Measurements from ENCODE around the gene PSKH1.
"Not testable (repeated sequence)": the region's sequence is repeated elsewhere in the genome, so short reads cannot be mapped to it uniquely, and the experiment has no call there.

Gene PSKH1

GRCh38 chr16:67892899-67893742 lies at the start of gene PSKH1:
TSS of gene PSKH1 (plus strand) at chr16:67893254. CDS start at chr16:67908750, 15,496 bp downstream.
- DNase-seq = peak; percentile 52 to 99 (median 95)

- peak in 1 of 58 donors; percentile 26 for DNase-seq
Observed at GRCh38 chr16:67843343-67843765, 49.7 kb upstream of the PSKH1 start.

- no peak for DNase-seq
Observed at GRCh38 chr16:67844497-67844896, 48.6 kb upstream of the PSKH1 start.

- DNase-seq = no peak
Observed at GRCh38 chr16:67845291-67846062, 47.6 kb upstream of the PSKH1 start.

GRCh38 chr16:67846063-67846319 lies 47.1 kb upstream of the PSKH1 start:
- DNase-seq = no peak

GRCh38 chr16:67846320-67847063 lies 46.6 kb upstream of the PSKH1 start, which contains the start of gene NUTF2:
TSS of gene NUTF2 (plus strand) at chr16:67846933. CDS start at chr16:67865131, 18,198 bp downstream.
- DNase-seq = peak; percentile 47 to 99 (median 91)

- DNase-seq = peak in 27 of 58 donors; percentile 34 to 81 (median 66)
Observed at GRCh38 chr16:67847064-67847861, 45.8 kb upstream of the PSKH1 start, which contains the start of gene CENPT. TSS of gene CENPT (minus strand) at chr16:67847693. CDS start at chr16:67833859, 13,834 bp downstream.

GRCh38 chr16:67848118-67848517 lies 44.9 kb upstream of the PSKH1 start:
- DNase-seq = no peak

GRCh38 chr16:67853670-67854069 lies 39.4 kb upstream of the PSKH1 start:
- no peak for DNase-seq

GRCh38 chr16:67855789-67856188 lies 37.3 kb upstream of the PSKH1 start:
- no peak for DNase-seq

- no peak for DNase-seq
Observed at GRCh38 chr16:67856927-67857546, 36.0 kb upstream of the PSKH1 start.

GRCh38 chr16:67857547-67858233 lies 35.4 kb upstream of the PSKH1 start:
- peak in 5 of 58 donors; percentile 7 to 69 (median 18) for DNase-seq

GRCh38 chr16:67858500-67858899 lies 34.6 kb upstream of the PSKH1 start:
- no peak for DNase-seq

GRCh38 chr16:67860589-67861398 lies 32.3 kb upstream of the PSKH1 start:
- DNase-seq = no peak

GRCh38 chr16:67861877-67862276 lies 31.2 kb upstream of the PSKH1 start:
- no peak for DNase-seq

- peak in 32 of 58 donors; percentile 3 to 73 (median 30) for DNase-seq
Observed at GRCh38 chr16:67862623-67863583, 30.2 kb upstream of the PSKH1 start.

GRCh38 chr16:67864044-67864443 lies 29.0 kb upstream of the PSKH1 start:
- DNase-seq = not testable (repeated sequence)
